Measurements from ENCODE around the gene BTAF1.

- no peak for TF ChIP-seq POLR2A (IDR thresholded peaks at IDR 0.05)
- TF ChIP-seq POLR2AphosphoS5 (IDR thresholded peaks at IDR 0.05), result no peak
These were observed 142.8 kb downstream of the BTAF1 start for GRCh38 chr10:92066386-92066785.
